ENCODE results near the gene MSH5. TPM values are rescaled to one million over a fixed set of nuclear protein-coding genes. Genes with fewer than 3 reads are reported as not detected.

Gene MSH5
- total RNA-seq, 1 donor from 2014 or later: 75.2 TPM

DNA sequence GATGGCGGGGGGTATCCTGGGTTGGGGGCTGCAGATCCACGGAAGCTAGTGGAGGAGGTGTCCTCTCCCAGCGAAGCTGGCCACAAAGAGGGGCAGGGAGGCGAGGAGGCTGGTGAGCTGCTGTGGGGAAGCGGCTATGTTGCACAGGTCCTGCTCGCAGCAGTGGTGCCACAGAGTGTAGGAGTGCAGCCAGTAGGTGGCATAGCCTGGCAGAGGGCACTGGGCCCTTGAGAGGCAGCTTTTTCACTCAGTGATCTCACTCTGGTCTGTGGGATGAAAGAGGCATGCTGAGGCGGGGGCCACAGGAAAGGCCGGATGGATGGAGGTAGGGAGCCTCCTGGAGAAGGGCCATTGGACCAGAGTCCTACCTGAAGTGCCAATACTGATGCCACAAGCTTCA is 27.5 kb upstream of the MSH5 start:
- intact Hi-C loops (cut with micrococcal nuclease): no loop called here

DNA sequence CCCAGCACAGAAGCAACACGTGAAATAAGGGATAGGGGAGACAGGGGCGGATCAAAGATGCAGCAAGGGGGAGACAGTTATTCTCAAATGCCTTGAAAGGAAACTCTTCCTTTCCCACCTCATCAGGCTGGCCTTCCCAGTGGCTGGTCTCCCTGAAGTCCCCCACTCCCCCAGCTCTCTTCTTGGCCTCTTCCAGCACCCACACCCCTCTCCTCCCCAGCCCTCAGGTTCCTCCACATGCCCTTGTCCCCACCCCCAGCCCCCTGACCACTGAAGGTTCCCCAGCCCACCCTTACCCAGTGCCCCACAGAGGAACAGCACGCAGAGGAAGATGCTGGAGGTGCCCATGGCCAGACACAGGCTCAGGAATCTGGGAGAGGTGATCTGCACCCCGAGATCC is 26.3 kb upstream of the MSH5 start:
- intact Hi-C loops (cut with micrococcal nuclease): no loop called here

DNA sequence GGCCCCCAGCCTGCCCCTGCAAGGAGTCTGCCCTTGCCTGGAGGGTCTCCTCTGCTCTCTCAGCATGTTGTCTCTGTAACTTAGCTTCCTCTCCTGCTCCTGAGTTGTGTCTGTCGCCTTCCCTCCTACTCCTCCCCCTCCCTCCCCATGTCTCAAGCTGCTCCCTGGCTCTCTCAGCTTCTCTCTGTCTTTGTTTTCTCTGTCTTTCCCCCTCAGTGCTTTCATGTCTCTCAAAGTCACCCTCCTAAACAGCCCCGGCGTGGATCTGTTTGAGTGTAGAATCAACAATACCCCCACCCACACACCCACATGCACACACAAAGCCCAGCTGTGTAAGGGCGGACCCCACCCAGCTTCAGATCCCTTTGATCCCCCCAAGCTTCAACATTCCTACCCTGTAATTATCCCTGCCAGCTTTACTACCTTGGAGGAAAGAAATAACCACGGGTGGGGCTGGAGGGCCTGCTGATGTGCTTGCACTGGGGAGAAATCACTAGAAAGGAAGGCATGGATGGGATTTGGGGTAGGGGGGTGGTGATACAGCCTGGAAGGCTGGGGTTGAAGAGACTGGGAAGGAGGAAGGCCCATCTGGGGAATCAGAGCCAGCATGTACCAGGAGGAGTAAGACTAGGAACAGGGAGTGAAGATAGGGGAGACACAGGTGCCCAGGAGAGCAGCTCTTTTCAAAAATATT is 25.7 kb upstream of the MSH5 start:
- intact Hi-C loops (cut with micrococcal nuclease): no loop called here

DNA sequence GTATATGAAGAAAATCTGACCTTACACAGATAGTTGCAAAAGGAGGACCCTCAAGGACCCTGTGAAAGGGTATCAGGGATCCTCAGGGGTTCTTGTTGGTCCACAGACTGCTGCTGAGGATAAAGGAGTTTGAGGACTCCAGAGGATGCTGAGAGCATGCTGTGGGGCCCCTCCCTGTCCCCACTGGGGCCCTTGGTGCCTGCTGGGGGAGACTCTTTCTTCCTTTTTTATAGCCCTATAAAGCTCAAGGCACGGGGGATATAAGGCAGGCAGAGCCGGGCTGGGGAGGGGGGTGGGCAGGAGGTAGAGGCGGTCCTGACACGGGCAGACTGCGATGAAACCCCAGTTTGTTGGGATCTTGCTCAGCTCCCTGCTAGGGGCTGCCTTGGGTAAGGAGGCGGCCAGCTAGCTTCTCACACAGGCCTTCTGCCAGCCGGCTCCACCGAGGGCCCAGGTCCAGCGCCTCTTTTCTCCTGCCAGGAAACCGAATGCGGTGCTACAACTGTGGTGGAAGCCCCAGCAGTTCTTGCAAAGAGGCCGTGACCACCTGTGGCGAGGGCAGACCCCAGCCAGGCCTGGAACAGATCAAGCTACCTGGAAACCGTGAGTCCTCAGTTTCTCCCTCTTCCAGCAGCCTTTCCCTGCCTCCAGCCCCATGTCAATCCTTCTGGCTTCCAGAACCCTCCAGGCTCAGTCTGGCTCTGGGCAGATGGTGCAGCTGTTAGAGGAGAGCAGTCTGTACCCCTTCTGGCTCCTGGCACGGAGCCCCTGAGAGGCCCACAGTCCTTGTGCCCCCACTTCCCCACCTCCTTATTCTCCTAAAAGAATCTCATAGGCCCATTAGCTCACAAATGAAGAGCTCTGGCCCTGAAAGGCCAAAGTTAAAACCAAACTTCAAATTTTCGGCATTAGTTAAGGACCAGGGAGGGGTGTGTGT is 24.5 kb upstream of the MSH5 start, which contains the start of gene LY6G6D:
Gene LY6G6D, plus strand, starts transcription at position 327 of the 937 bp plus-strand sequence. Its CDS starts 8 bp downstream, at position 335.
- intact Hi-C loops (cut with micrococcal nuclease): no loop called here

DNA sequence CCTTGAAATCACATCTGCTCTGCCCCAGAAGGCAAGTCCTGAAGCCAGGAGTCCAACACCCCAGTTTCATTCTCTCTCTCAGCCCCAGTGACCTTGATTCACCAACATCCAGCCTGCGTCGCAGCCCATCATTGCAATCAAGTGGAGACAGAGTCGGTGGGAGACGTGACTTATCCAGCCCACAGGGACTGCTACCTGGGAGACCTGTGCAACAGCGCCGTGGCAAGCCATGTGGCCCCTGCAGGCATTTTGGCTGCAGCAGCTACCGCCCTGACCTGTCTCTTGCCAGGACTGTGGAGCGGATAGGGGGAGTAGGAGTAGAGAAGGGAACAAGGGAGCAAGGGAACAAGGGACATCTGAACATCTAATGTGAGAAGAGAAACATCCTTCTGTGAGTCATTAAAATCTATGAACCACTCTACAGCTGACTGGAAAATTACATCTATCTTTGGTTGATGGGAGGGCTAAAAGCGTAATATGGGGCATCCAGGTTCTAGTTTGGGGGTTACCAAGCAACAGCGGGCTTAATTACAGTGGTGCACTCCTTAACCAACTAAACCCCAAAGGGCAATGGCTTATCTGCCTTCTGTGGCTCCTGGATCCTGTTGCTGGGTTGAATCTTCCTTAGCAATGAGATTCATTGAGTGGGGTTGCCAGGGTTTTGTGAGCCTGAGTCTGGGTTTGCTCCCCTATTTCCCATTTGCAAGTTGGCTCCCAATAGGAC is 22.1 kb upstream of the MSH5 start:
- intact Hi-C loops (cut with micrococcal nuclease): no loop called here

DNA sequence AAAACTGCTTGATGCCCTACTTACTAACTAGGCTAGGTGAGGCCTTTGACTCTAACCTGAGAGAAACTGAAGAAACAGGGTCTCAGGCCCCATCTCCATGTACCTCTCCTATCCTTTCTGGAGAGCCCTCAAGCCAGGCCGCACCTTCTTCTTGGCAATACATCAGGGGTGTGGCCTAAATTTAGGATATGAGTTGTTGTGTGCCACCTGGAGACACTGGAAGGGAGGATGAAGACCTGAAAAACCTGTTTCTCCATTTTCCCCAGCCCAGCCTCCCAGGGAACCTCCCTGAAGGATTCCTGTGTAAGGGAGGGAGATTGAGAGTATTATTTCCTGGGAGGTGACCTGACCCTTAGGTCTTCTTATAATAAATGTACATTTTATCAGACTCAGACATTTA is 21.5 kb upstream of the MSH5 start:
- intact Hi-C loops (cut with micrococcal nuclease): no loop called here

DNA sequence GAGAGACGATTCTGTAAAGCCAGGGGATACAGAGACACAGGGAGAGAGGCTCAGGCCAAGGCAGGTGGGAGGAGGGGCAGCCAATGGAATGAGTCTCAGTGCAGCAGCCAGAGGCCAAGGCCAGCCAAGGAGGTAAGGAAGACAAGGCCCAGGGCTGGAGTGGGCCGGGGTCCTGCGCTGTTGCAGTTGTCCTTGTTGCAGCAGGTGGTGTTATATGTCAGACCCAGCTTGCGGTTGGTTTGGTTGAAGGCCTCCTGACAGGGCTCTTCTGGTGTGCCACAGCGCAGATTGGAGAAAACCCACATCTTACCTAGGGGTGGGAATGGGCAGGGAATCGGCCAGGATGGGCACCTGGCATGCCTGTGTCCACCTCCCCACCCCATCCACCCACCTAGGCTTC is 20.8 kb upstream of the MSH5 start:
- intact Hi-C loops (cut with micrococcal nuclease): no loop called here

DNA sequence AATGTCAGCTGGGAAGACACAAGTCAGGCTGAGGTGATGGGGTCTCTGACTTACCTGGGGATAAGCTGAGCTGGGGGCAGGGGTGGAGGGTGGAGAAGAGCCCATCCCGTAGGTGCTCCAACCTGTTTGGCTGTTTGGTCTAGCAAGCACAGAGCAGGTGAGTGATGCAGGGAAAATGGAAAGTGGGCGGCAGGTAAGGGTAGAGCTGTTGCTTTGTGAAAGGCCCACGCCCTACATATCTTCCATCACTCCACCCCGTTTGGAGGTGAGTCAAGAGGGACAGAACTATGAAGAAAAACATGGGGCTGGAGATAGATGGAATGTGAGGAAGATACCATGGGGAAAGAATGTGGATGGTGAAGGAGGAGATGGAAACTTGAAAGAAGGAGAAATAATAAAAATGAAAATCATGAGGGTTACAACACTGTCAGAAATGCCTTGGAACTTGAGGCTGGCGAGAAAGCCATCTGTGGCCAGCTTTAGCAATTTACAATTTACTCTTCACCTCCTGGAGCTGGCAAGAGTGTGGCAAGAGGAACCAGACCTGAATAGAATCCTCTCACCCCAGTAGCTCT is 19.5 kb upstream of the MSH5 start:
- intact Hi-C loops (cut with micrococcal nuclease): no loop called here

DNA sequence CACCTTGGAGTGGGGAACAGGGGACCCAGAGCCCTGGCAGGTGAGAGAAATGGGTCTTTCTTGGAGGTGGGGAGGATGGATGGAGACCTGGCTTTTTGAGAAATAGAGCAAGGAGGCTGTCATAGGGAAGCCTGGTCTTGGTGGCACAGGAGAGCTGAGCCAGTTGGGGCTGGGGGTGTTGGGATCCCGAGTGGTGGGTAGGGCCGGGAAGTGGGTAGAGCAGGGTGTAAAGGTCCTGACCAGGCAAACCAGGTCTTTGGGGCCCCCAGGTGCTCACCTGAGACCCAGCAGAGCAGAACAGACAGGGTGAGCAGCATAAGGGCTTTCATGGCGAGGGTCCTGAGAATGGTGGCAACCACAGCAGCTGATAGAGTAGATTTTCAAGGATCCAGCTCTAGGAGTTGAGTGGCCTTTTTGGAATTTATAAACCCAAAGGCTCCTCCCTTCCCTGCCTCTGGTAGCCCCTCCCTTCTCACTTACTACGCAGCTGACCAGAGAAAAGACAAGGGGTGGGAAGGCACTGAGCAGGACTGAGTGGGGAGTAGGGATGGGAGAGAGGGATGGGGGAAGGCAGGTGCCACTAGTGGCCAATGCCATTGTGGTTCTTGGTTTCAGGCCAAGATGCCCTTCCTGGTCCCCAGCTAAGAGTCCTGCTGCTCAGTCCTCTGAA is 18.3 kb upstream of the MSH5 start, which contains the start of gene LY6G6C:
Gene LY6G6C, minus strand, starts transcription at position 396 of the 670 bp plus-strand sequence. Its CDS starts 67 bp downstream, at position 329.
- intact Hi-C loops (cut with micrococcal nuclease): no loop called here

DNA sequence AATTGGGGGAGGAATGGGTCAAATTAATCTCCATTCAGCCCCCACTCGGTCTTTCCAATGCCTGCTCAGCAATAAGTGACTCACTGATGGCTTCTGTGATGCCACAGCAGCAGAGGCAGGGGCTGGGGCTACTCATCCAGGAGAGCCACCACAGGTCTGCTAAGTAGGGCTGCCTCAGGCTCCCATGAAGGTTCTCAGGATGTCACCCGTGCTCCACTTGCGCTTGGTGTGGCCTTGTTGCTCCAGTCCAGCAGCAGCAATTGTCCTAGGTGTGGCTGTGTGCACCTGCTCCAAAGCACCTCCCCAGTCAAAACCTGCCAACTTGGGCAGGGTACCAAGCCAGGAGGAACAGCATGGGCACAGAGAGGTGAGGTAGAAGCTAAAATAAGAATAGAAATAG is 17.6 kb upstream of the MSH5 start:
- intact Hi-C loops (cut with micrococcal nuclease): no loop called here

DNA sequence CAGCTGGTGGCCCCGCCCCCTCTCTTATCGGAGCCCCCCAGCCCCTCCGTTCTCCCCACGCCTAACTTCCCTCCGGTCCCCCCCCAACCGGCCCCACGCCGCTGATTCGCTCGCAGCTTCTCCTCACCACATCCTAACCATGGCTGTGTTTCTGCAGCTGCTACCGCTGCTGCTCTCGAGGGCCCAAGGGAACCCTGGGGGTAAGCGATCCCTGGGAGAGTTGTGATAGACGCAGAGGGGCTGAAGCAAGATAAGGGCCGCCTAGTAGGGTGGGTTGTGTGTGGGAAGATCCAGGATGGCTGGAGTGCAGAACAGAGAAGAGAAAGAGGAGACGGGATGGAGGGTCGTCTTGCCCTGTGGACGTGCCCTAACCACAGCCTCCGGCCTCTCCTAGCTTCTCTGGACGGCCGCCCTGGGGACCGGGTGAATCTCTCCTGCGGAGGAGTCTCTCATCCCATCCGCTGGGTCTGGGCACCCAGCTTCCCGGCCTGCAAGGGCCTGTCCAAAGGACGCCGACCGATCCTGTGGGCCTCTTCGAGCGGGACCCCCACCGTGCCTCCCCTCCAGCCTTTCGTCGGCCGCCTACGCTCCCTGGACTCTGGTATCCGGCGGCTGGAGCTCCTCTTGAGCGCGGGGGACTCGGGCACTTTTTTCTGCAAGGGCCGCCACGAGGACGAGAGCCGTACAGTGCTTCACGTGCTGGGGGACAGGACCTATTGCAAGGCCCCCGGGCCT is 16.4 kb upstream of the MSH5 start, which contains the start of gene MPIG6B:
Gene MPIG6B, plus strand, starts transcription at position 129 of the 735 bp plus-strand sequence. Its CDS starts 11 bp downstream, at position 140.
- intact Hi-C loops (cut with micrococcal nuclease): no loop called here

DNA sequence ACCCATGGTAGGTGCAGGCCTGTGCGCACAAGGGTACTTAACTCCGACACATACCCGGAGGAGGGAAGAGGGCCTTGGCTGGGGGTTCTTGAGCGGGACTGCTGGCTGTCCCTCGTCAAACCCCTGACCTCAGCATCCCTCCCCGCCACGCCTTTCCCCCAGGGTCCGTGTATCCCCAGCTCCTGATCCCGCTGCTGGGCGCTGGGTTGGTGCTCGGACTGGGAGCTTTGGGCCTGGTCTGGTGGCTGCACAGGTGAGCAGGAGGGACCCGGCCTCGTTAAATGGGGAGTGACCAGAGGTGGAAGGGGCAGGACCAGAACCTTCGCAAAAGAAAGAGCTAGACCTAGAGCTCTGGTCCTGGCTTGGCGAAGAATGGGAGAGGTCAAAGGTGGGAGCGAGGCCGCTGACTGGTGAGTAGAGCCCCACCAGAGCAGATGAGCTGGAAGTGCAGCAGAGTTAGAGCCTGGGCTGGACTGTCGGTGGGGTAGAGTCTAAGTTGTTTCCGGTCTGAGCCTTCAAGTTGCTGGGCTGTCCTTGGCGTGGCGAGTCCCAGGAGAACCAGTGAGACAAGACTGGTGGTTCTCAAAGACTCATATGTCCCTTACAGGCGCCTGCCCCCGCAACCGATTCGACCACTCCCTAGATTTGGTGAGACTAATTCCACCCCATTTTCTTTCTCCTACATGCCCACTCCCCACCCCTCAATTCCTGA is 15.7 kb upstream of the MSH5 start:
- intact Hi-C loops (cut with micrococcal nuclease): no loop called here

DNA sequence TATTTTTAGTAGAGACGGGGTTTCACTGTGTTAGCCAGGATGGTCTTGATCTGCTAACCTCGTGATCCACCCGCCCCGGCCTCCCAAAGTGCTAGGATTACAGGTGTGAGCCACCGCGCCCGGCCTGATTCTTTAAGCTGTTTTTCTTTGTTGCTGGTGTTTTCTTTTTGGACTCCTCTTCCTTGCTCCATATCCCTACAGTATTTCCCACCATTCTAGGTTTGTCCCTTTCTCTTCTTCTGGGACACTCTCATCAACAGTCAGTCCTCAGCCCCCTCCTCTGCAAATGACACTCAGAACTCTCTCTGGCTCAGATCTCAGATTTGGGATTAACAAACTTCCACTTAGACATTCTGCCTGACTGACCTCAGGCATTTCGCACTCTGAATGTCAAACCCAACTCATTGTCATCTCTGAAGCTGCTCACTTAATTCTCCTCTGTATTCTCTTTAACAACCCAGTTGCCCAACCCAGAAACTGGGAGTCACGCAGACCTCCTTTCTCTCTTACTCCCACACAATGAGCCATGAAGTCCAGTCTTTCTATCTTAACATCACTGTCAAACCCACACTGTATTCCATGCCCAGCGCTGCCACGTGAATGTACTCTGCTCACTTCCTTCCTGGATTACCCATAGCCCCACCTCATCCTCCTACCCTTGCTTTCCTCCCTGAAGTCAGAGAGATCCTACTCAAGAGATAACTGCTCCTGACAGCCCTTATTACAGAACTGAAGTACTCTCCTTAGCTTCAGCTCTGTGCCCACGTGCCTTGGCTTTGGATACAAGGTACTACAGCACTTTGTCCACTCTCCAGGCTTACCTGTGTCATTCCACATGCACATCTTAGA is 14.1 kb upstream of the MSH5 start:
- intact Hi-C loops (cut with micrococcal nuclease): no loop called here

DNA sequence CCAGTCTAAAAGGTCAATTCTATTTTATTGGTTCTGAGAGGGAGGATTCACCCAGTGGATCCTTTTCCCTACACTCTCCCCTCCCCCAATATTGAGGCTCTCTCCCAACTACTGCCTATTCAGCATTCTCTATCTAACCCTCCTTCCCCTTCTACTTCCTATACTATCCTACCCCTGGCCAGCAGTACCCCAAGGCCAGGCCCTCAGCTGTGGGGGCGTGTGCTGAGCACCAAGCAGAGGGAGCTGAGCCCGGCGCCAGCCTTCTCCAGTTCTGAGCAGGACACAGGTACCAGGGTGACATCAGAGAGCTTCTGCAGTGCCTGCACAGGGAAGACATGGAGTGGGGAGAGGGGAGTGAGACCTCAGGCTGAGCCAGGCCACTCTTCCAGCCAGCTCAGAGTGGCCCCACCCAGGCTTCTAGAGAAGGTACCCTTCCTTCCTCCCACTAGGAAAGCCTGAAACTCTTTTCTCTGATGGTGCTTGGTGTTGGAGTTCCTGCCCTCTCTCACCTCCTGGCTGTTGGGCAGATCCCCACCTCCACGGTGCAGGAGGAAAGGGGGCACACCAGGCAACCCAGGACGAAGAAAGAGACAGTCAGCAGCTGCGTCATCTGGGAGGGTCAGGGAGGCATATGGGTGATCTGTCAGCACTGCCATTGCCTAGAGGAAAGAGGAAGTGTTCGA is 12.6 kb upstream of the MSH5 start:
- intact Hi-C loops (cut with micrococcal nuclease): no loop called here

DNA sequence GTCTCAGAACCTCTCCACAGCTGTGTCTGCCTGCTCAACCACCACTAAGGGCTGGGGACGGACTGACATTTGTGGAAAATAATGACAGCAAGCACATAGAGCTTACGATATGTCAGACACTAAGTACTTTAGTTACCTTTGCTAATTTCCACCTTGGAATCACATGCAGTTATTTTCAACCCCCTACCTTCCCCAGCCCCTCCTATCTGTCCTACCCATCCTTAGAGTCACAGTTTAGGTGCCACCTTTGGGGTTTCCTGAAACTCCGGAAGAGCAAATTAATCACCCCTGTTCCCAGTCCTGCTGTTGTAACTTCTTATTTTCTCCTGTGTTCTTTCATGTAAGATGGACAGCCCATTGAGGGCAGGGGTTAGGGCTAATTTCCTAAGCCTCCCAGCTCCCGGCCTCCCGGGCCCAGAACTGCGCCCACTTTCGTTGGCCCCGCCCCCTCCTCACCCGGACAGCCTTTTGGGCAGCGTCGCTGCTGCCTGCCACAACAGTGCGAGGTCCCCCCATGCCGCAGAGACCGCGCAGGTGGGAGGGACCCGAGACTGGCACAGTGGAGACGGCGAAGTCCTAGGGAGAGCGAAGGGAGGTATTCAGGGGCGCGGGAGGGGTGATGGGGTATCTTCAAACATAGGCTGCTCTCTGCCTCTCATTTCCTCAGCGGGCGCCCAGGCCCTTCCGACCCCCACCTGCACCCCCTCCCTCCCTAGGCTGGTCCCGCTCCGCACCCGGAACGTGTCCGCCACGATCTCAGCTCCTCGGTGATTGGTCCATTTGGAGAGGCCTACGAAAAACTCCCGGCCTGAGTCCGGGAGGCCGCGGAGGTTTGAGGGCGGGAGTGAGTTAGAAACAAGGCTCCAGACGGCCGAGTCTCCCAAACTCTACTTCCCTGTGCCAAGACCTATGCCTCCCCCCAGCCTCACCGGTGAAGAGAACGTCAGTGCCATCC is 11.8 kb upstream of the MSH5 start:
- intact Hi-C loops (cut with micrococcal nuclease): loop anchor here (2.0 kb wide), 3 partner anchors 41 to 103 kb away; partner anchors contain the start of gene LY6G5C

DNA sequence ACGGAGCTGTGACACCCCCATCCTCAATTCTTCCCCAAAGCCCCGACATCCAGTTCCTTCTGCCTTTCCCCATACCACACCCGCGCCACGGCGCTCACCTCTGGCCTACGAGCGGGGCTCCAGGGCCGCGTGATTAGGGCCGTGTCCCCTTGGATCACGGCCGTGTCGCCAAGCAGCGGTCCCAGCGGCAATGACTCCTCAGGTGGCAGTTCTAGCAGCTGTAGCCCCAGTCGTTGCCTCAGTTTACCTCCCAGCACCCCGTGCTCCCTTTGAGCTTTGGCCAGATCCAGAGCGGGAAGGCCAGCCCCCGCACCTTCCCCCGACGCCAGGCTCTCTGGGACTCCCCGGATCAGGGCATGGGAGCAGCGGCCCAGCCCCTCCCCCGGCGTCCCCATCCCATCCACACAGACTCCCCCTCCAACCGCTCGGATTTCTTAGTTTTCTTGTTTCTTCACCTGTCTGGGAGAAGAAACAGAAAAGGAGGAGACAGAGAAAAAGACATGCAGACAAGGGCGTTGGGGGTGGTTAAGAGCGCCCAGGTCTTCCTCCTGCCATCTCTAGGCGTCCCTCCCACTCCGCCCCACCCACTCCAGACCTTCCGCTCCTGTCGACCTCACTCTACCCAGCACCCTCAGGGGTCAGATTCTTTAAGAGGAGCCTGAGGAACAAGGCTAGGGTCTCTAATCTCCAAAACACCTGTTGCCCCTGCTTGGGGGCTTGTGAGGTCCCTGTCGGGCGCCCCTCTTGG is 10.9 kb upstream of the MSH5 start, which contains the start of gene DDAH2:
Gene DDAH2, minus strand, starts transcription at position 533 of the 748 bp plus-strand sequence. Its CDS starts 138 bp downstream, at position 395.
- intact Hi-C loops (cut with micrococcal nuclease): loop anchor here (1.0 to 2.0 kb wide), 4 partner anchors 9 to 102 kb away; partner anchors contain the start of gene LY6G5C

Measured in T-helper 2 cell treated with Interferon-gamma antibody and Interleukin-4, amounts not matched to agents 100 ng/mL and 5 ng/mL, for 36 hours (primary cell).